ENCODE results near the gene CNOT2. TPM values are rescaled to one million over a fixed set of nuclear protein-coding genes. Genes with fewer than 3 reads are reported as not detected.

Gene CNOT2
- polyA plus RNA-seq, 1 donor (not counting 4 experiments of a cell fraction or from before 2014, with no cell fraction given) = 85.3 TPM

- dilution Hi-C loops (cut with MboI; ENCODE audit: extremely low pct_ligation_motif_present, low sequenced_read_pairs) = no loop called here
Measured at GRCh38 chr12:70355972-70356371, 112.7 kb downstream of the CNOT2 start.

GRCh38 chr12:70359458-70360197, 116.4 kb downstream of the CNOT2 start:
- FAIRE-seq = no peak

More at GRCh38 chr12:70355972-70356371, 112.7 kb downstream of the CNOT2 start:
- no peaks in the 10 kb centered on the region for H3K4me1 ChIP-seq (ENCODE audit: control insufficient read depth, extremely low read depth, insufficient read depth, low read length)
- H3K36me3 ChIP-seq (ENCODE audit: control insufficient read depth in 2 of 2, extremely low read depth in 1 of 2, insufficient read depth in 2 of 2, low read length in 2 of 2) = peaks cover 0 to 4% of the 10 kb centered on the region in 2 experiments
- no peak overlapping the region for H2AFZ ChIP-seq (ENCODE audit: control insufficient read depth, low read length)
- DNase-seq (ENCODE audit: low read depth, low spot score) (no peak), FAIRE-seq (no peak)
- no peaks in the 10 kb centered on the region for H4K20me1 ChIP-seq (ENCODE audit: control insufficient read depth, extremely low read depth, insufficient read depth, low read length)
- no peak overlapping the region for H3K4me2 ChIP-seq (ENCODE audit: control insufficient read depth, extremely low read depth, insufficient read depth, low read depth, low read length)
- H3K27me3 ChIP-seq (ENCODE audit: control insufficient read depth, extremely low read depth, insufficient read depth, low read length) = no peaks in the 10 kb centered on the region
- H3K9ac ChIP-seq (ENCODE audit: control insufficient read depth, extremely low read depth, insufficient read depth, low read length) = no peak overlapping the region
- H3K79me2 ChIP-seq (ENCODE audit: control insufficient read depth, insufficient read depth, low read length) = no peaks in the 10 kb centered on the region
- no peak overlapping the region for H3K27ac ChIP-seq (ENCODE audit: control insufficient read depth, insufficient read depth, low read length)
- H3K4me3 ChIP-seq (ENCODE audit: control insufficient read depth in 2 of 3, extremely low read depth in 1 of 3, insufficient read depth in 2 of 3, low read depth in 1 of 3, low read length in 3 of 3) = no peak overlapping the region
- no peaks in the 10 kb centered on the region for H3K9me1 ChIP-seq (ENCODE audit: control insufficient read depth, extremely low read depth, insufficient read depth, low read length)
- TF ChIP-seq CTCF (optimal IDR thresholded peaks at IDR 0.05 in 1 of 3, IDR thresholded peaks at IDR 0.05 in 1 of 3, conservative IDR thresholded peaks at IDR 0.05 in 1 of 3; ENCODE audit: extremely low read depth in 1 of 3, insufficient read depth in 2 of 3, low read length in 3 of 3) (no peak), EZH2 (IDR thresholded peaks at IDR 0.05; ENCODE audit: low read length) (no peak)
- no peaks in the 10 kb centered on the region for H3K9me3 ChIP-seq (ENCODE audit: control insufficient read depth, low read depth, low read length)

More at GRCh38 chr12:70359458-70360197, 116.4 kb downstream of the CNOT2 start:
- Histone ChIP-seq H3K9me1 (ENCODE audit: control insufficient read depth, extremely low read depth, insufficient read depth, low read length) (no peaks in the 10 kb centered on the region), H3K4me3 (ENCODE audit: control insufficient read depth in 2 of 3, extremely low read depth in 1 of 3, insufficient read depth in 2 of 3, low read depth in 1 of 3, low read length in 3 of 3) (no peak overlapping the region), H3K9me3 (ENCODE audit: control insufficient read depth, low read depth, low read length) (no peaks in the 10 kb centered on the region), H3K9ac (ENCODE audit: control insufficient read depth, extremely low read depth, insufficient read depth, low read length) (no peak overlapping the region), H4K20me1 (ENCODE audit: control insufficient read depth, extremely low read depth, insufficient read depth, low read length) (no peaks in the 10 kb centered on the region), H3K27ac (ENCODE audit: control insufficient read depth, insufficient read depth, low read length) (no peak overlapping the region), H3K27me3 (ENCODE audit: control insufficient read depth, extremely low read depth, insufficient read depth, low read length) (no peaks in the 10 kb centered on the region), H3K36me3 (ENCODE audit: control insufficient read depth in 2 of 2, extremely low read depth in 1 of 2, insufficient read depth in 2 of 2, low read length in 2 of 2) (peaks cover 0 to 1% of the 10 kb centered on the region in 2 experiments), H3K79me2 (ENCODE audit: control insufficient read depth, insufficient read depth, low read length) (no peaks in the 10 kb centered on the region), H3K4me1 (ENCODE audit: control insufficient read depth, extremely low read depth, insufficient read depth, low read length) (no peaks in the 10 kb centered on the region), H2AFZ (ENCODE audit: control insufficient read depth, low read length) (no peak overlapping the region), H3K4me2 (ENCODE audit: control insufficient read depth, extremely low read depth, insufficient read depth, low read depth, low read length) (no peak overlapping the region)
- dilution Hi-C loops (cut with MboI; ENCODE audit: extremely low pct_ligation_motif_present, low sequenced_read_pairs) = no loop called here
- TF ChIP-seq EZH2 (IDR thresholded peaks at IDR 0.05; ENCODE audit: low read length) = no peak
- no peak for TF ChIP-seq CTCF (optimal IDR thresholded peaks at IDR 0.05 in 1 of 3, IDR thresholded peaks at IDR 0.05 in 1 of 3, conservative IDR thresholded peaks at IDR 0.05 in 1 of 3; ENCODE audit: extremely low read depth in 1 of 3, insufficient read depth in 2 of 3, low read length in 3 of 3)
- DNase-seq (ENCODE audit: low read depth, low spot score) = no peak
